MM.1S (cell line): ENCODE results near the gene OSER1.
"Not testable (repeated sequence)": the region's sequence is repeated elsewhere in the genome, so short reads cannot be mapped to it uniquely, and the experiment has no call there.

Source experiments
- DNase-seq: peaks from one replicate; pipeline ENCODE4 v3.0.0-alpha.2; 2015
- H2AFZ ChIP-seq: fragments of 300-600 bp; sonication (generic); 2 replicates; pipeline ENCODE4 v1.6.0; 2016; ENCODE audit warnings: antibody characterized with exemption, low read length
- H3F3A ChIP-seq: fragments of 300-600 bp; sonication (generic); 2 replicates; pipeline ENCODE4 v1.6.1; 2016; ENCODE audit warnings: mild to moderate bottlenecking, antibody characterized with exemption, low read length, moderate library complexity, mixed read lengths; ENCODE audit not compliant: insufficient read depth
- H3K27ac ChIP-seq: fragments of 300-600 bp; sonication (generic); 2 replicates; pipeline ENCODE4 v1.5.1; 2016; ENCODE audit warnings: mild to moderate bottlenecking, low read length
- H3K27me3 ChIP-seq: fragments of 300-600 bp; sonication (generic); replicated peaks from 2 replicates; pipeline ENCODE4 v1.6.0; 2016; ENCODE audit warnings: low read length; ENCODE audit not compliant: insufficient read depth
- H3K36me3 ChIP-seq: fragments of 300-600 bp; sonication (generic); replicated peaks from 2 replicates; pipeline ENCODE4 v1.6.1; 2016; ENCODE audit warnings: mild to moderate bottlenecking, low read length, mixed read lengths; ENCODE audit not compliant: insufficient read depth
- H3K4me1 ChIP-seq: fragments of 300-600 bp; sonication (generic); 2 replicates; pipeline ENCODE4 v1.6.1; 2016; ENCODE audit warnings: low read length, mixed read lengths
- H3K4me2 ChIP-seq: fragments of 300-600 bp; sonication (generic); 2 replicates; pipeline ENCODE4 v1.6.0; 2016; ENCODE audit warnings: low read depth, low read length
- H3K4me3 ChIP-seq: fragments of 300-600 bp; sonication (generic); 2 replicates; pipeline ENCODE4 v1.5.1; 2016; ENCODE audit warnings: low read length, mixed read lengths
- H3K79me2 ChIP-seq: fragments of 300-600 bp; sonication (generic); 2 replicates; pipeline ENCODE4 v1.6.1; 2016; ENCODE audit warnings: mixed run types, low read length, mixed read lengths
- H3K9ac ChIP-seq: fragments of 300-600 bp; sonication (generic); 2 replicates; pipeline ENCODE4 v1.6.1; 2016; ENCODE audit warnings: low read length, mixed read lengths
- H3K9me2 ChIP-seq: fragments of 300-600 bp; sonication (generic); replicated peaks from 2 replicates; pipeline ENCODE4 v1.6.1; 2016; ENCODE audit warnings: mild to moderate bottlenecking, low read length, mixed read lengths; ENCODE audit not compliant: insufficient read depth
- H3K9me3 ChIP-seq: fragments of 300-600 bp; sonication (generic); replicated peaks from 2 replicates; pipeline ENCODE4 v1.6.1; 2016; ENCODE audit warnings: mild to moderate bottlenecking, low read length, mixed read lengths; ENCODE audit not compliant: insufficient read depth
- H4K20me1 ChIP-seq: fragments of 300-600 bp; sonication (generic); 2 replicates; pipeline ENCODE4 v1.6.1; 2016; ENCODE audit warnings: mild to moderate bottlenecking, low read length, moderate library complexity, mixed read lengths; ENCODE audit not compliant: insufficient read depth
- CTCF ChIP-seq: fragments of 300-600 bp; sonication (generic); IDR thresholded peaks from 2 replicates; pipeline ENCODE4 v1.5.1; 2016; ENCODE audit warnings: antibody characterized with exemption, low read length, mixed read lengths
- EZH2 ChIP-seq: fragments of 300-600 bp; sonication (generic); optimal IDR thresholded peaks from 2 replicates; pipeline ENCODE3; 2017; ENCODE audit warnings: low read depth, mild to moderate bottlenecking, antibody characterized with exemption, low read length, mixed read lengths
- EZH2phosphoT487 ChIP-seq: fragments of 300-600 bp; sonication (generic); IDR thresholded peaks from 2 replicates; pipeline ENCODE4 v1.6.1; 2018; ENCODE audit warnings: antibody characterized with exemption, low read length

The OSER1 gene

GRCh38 chr20:44195605-44196004, 15.0 kb downstream of the OSER1 start:
- peaks cover 17% of the 10 kb centered on the region for H3K79me2 ChIP-seq
- H3K4me2 ChIP-seq = no peak overlapping the region
- no peaks in the 10 kb centered on the region for H3F3A ChIP-seq
- no peaks in the 10 kb centered on the region for H3K4me1 ChIP-seq
- peaks cover 8% of the 10 kb centered on the region for H3K36me3 ChIP-seq
- H3K9me3 ChIP-seq = no peaks in the 10 kb centered on the region
- no peak overlapping the region for H3K4me3 ChIP-seq
- no peaks in the 10 kb centered on the region for H4K20me1 ChIP-seq
- H3K27ac ChIP-seq = no peak overlapping the region
- no peak overlapping the region for H2AFZ ChIP-seq
- no peak for DNase-seq
- TF ChIP-seq CTCF (no peak), EZH2phosphoT487 (no peak), EZH2 (no peak)
- H3K27me3 ChIP-seq = no peaks in the 10 kb centered on the region
- H3K9ac ChIP-seq = no peak overlapping the region
- H3K9me2 ChIP-seq = no peaks in the 10 kb centered on the region

- Histone ChIP-seq H3K4me2 (no peak overlapping the region), H2AFZ (no peak overlapping the region), H4K20me1 (no peaks in the 10 kb centered on the region), H3K4me3 (no peak overlapping the region), H3K4me1 (no peaks in the 10 kb centered on the region), H3K9me3 (no peaks in the 10 kb centered on the region), H3K27me3 (no peaks in the 10 kb centered on the region), H3K36me3 (peaks cover 8% of the 10 kb centered on the region), H3F3A (no peaks in the 10 kb centered on the region), H3K9ac (no peak overlapping the region), H3K9me2 (no peaks in the 10 kb centered on the region), H3K79me2 (no peaks in the 10 kb centered on the region), H3K27ac (no peak overlapping the region)
- DNase-seq = no peak
- no peak for TF ChIP-seq CTCF
- TF ChIP-seq EZH2 = no peak
- TF ChIP-seq EZH2phosphoT487 = no peak
Observed at GRCh38 chr20:44193801-44194200, 16.8 kb downstream of the OSER1 start.

- DNase-seq = not testable (repeated sequence)
Observed at GRCh38 chr20:44191640-44192039, 18.9 kb downstream of the OSER1 start.

GRCh38 chr20:44190197-44190852, 20.2 kb downstream of the OSER1 start:
- H3K27ac ChIP-seq, H3K27me3 ChIP-seq, H2AFZ ChIP-seq, H3K79me2 ChIP-seq, H4K20me1 ChIP-seq, H3K36me3 ChIP-seq, H3K9me3 ChIP-seq, H3K4me1 ChIP-seq, H3K4me3 ChIP-seq, H3K9ac ChIP-seq, H3K4me2 ChIP-seq, H3F3A ChIP-seq, H3K9me2 ChIP-seq: not testable (repeated sequence)
- DNase-seq = peak; percentile 71
- TF ChIP-seq CTCF = peak; percentile 74

More at GRCh38 chr20:44191640-44192039, 18.9 kb downstream of the OSER1 start:
- not testable (repeated sequence) for H3K9me3 ChIP-seq, H3K4me2 ChIP-seq, H4K20me1 ChIP-seq, H2AFZ ChIP-seq, H3K27ac ChIP-seq, H3K27me3 ChIP-seq, H3K9me2 ChIP-seq, H3K9ac ChIP-seq, H3K4me1 ChIP-seq, H3K36me3 ChIP-seq, H3K79me2 ChIP-seq, H3F3A ChIP-seq, H3K4me3 ChIP-seq
